ENCODE measurements around the gene PTPRT.
"Not testable (repeated sequence)": the region's sequence is repeated elsewhere in the genome, so short reads cannot be mapped to it uniquely, and the experiment has no call there.

Gene PTPRT

GRCh38 chr20:42901689-42902440 lies 287.8 kb downstream of the PTPRT start:
- no peak for DNase-seq

GRCh38 chr20:42900764-42901163 lies 288.9 kb downstream of the PTPRT start:
- not testable (repeated sequence) for DNase-seq

- DNase-seq: no peak
These were observed 294.7 kb downstream of the PTPRT start for GRCh38 chr20:42895020-42895419.

GRCh38 chr20:42894483-42894882 lies 295.2 kb downstream of the PTPRT start:
- no peak for DNase-seq

GRCh38 chr20:42889517-42889916 lies 300.2 kb downstream of the PTPRT start:
- no peak for DNase-seq

- no peak for DNase-seq
These were observed 302.4 kb downstream of the PTPRT start for GRCh38 chr20:42887281-42887680.

GRCh38 chr20:42886801-42887200 lies 302.9 kb downstream of the PTPRT start:
- DNase-seq: no peak

- no peak for DNase-seq
These were observed 303.7 kb downstream of the PTPRT start for GRCh38 chr20:42886046-42886445.

GRCh38 chr20:42875581-42875980 lies 314.1 kb downstream of the PTPRT start:
- DNase-seq: no peak

- DNase-seq: no peak
These were observed 316.4 kb downstream of the PTPRT start for GRCh38 chr20:42873259-42873658.

- DNase-seq: no peak
These were observed 325.6 kb downstream of the PTPRT start for GRCh38 chr20:42864116-42864515.

GRCh38 chr20:42862446-42862845 lies 327.3 kb downstream of the PTPRT start:
- DNase-seq: no peak

- no peak for DNase-seq
These were observed 332.3 kb downstream of the PTPRT start for GRCh38 chr20:42857446-42857845.

- no peak for DNase-seq
These were observed 333.8 kb downstream of the PTPRT start for GRCh38 chr20:42855896-42856295.

- DNase-seq: no peak
These were observed 337.0 kb downstream of the PTPRT start for GRCh38 chr20:42852691-42853090.

- DNase-seq: no peak
These were observed 342.8 kb downstream of the PTPRT start for GRCh38 chr20:42846784-42847490.

GRCh38 chr20:42844751-42845150 lies 345.0 kb downstream of the PTPRT start:
- no peak for DNase-seq

GRCh38 chr20:42837456-42837855 lies 352.2 kb downstream of the PTPRT start:
- no peak for DNase-seq

GRCh38 chr20:42836339-42836738 lies 353.4 kb downstream of the PTPRT start:
- no peak for DNase-seq

GRCh38 chr20:42807876-42808275 lies 381.8 kb downstream of the PTPRT start:
- DNase-seq: no peak

- no peak for DNase-seq
These were observed 394.5 kb downstream of the PTPRT start for GRCh38 chr20:42795111-42795695.

GRCh38 chr20:42792052-42792451 lies 397.7 kb downstream of the PTPRT start:
- DNase-seq: no peak

- no peak for DNase-seq
These were observed 399.6 kb downstream of the PTPRT start for GRCh38 chr20:42790111-42790510.

- no peak for DNase-seq
These were observed 401.0 kb downstream of the PTPRT start for GRCh38 chr20:42788707-42789106.
